Measurements from ENCODE around the gene RRP15. TPM values are rescaled to one million over a fixed set of nuclear protein-coding genes. Genes with fewer than 3 reads are reported as not detected.
A peak's percentile ranks its signal among the peaks of the same experiment; 100 is the strongest.

Gene RRP15
- total and polyA plus RNA-seq, 9 of the 15 experiments (the other 6 are each of a cell fraction or from before 2014, with no cell fraction given): 9.5 to 58.1 (median 29.3) TPM

DNA sequence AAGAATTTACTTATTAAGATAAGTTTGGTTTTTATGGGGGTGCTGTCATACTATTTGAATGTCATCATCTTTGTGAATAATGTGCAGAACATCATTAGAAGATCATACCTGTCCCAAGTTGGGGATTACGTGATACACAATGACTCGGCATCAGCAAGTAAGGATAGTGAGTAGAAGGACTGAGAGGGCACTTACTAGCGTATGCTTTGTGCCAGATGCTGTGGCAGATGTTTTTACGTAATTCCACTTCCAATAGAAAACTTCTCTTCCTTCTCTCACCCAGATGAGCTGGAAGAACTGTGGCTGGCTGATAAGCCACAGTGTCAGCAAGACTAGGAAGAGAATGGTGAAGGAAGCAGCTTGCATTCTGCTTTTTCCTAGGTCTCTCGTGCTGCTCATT is 32.0 kb downstream of the RRP15 start (continued):
- TF ChIP-seq, protein P1, sequence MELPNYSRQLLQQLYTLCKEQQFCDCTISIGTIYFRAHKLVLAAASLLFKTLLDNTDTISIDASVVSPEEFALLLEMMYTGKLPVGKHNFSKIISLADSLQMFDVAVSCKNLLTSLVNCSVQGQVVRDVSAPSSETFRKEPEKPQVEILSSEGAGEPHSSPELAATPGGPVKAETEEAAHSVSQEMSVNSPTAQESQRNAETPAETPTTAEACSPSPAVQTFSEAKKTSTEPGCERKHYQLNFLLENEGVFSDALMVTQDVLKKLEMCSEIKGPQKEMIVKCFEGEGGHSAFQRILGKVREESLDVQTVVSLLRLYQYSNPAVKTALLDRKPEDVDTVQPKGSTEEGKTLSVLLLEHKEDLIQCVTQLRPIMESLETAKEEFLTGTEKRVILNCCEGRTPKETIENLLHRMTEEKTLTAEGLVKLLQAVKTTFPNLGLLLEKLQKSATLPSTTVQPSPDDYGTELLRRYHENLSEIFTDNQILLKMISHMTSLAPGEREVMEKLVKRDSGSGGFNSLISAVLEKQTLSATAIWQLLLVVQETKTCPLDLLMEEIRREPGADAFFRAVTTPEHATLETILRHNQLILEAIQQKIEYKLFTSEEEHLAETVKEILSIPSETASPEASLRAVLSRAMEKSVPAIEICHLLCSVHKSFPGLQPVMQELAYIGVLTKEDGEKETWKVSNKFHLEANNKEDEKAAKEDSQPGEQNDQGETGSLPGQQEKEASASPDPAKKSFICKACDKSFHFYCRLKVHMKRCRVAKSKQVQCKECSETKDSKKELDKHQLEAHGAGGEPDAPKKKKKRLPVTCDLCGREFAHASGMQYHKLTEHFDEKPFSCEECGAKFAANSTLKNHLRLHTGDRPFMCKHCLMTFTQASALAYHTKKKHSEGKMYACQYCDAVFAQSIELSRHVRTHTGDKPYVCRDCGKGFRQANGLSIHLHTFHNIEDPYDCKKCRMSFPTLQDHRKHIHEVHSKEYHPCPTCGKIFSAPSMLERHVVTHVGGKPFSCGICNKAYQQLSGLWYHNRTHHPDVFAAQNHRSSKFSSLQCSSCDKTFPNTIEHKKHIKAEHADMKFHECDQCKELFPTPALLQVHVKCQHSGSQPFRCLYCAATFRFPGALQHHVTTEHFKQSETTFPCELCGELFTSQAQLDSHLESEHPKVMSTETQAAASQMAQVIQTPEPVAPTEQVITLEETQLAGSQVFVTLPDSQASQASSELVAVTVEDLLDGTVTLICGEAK (IDR thresholded peaks at IDR 0.05): no peak
- TF ChIP-seq, protein P1 (CRISPR knock-in tag; IDR thresholded peaks at IDR 0.05): no peak
- TF ChIP-seq CBX3 (IDR thresholded peaks at IDR 0.05; ENCODE audit: borderline replicate concordance in 1 of 2, low read length in 2 of 2): peak in 1 of 2 experiments; percentile 35; a peak in 1 of 3 replicates
- no peak for TF ChIP-seq ETV5 (CRISPR knock-in tag; IDR thresholded peaks at IDR 0.05; ENCODE audit: low read depth)
- TF ChIP-seq NR2C1 (IDR thresholded peaks at IDR 0.05): no peak
- TF ChIP-seq NR2C1 (tag; IDR thresholded peaks at IDR 0.05): no peak
- TF ChIP-seq PML (IDR thresholded peaks at IDR 0.05; ENCODE audit: low read length): peak; percentile 43; the same call in 1 of the 2 replicates
- peak; percentile 32 to 64; a peak in 2 of 4 replicates for TF ChIP-seq TRIM24 (IDR thresholded peaks at IDR 0.05)
- TF ChIP-seq SPI1 (IDR thresholded peaks at IDR 0.05; ENCODE audit: borderline replicate concordance, low read depth, low read length): no peak
- no peak for TF ChIP-seq PHF8 (IDR thresholded peaks at IDR 0.05; ENCODE audit: borderline replicate concordance, low read length)
- TF ChIP-seq, protein P2, sequence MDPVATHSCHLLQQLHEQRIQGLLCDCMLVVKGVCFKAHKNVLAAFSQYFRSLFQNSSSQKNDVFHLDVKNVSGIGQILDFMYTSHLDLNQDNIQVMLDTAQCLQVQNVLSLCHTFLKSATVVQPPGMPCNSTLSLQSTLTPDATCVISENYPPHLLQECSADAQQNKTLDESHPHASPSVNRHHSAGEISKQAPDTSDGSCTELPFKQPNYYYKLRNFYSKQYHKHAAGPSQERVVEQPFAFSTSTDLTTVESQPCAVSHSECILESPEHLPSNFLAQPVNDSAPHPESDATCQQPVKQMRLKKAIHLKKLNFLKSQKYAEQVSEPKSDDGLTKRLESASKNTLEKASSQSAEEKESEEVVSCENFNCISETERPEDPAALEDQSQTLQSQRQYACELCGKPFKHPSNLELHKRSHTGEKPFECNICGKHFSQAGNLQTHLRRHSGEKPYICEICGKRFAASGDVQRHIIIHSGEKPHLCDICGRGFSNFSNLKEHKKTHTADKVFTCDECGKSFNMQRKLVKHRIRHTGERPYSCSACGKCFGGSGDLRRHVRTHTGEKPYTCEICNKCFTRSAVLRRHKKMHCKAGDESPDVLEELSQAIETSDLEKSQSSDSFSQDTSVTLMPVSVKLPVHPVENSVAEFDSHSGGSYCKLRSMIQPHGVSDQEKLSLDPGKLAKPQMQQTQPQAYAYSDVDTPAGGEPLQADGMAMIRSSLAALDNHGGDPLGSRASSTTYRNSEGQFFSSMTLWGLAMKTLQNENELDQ (CRISPR knock-in tag; IDR thresholded peaks at IDR 0.05; ENCODE audit: borderline replicate concordance): no peak
- no peak for TF ChIP-seq U2AF1 (optimal IDR thresholded peaks at IDR 0.05; ENCODE audit: low read depth, low read length)
- no peak for TF ChIP-seq GABPB2 (CRISPR knock-in tag; conservative IDR thresholded peaks at IDR 0.05)
- TF ChIP-seq FOXK2 (conservative IDR thresholded peaks at IDR 0.05 in 1 of 2, IDR thresholded peaks at IDR 0.05 in 1 of 2; ENCODE audit: low read depth in 2 of 2): no peak
- TF ChIP-seq SMARCC2 (IDR thresholded peaks at IDR 0.05; ENCODE audit: low read depth): no peak
- no peak for TF ChIP-seq ZNF140 (CRISPR knock-in tag; IDR thresholded peaks at IDR 0.05)
- TF ChIP-seq CSDE1 (IDR thresholded peaks at IDR 0.05): no peak
- TF ChIP-seq JUND (IDR thresholded peaks at IDR 0.05; ENCODE audit: borderline replicate concordance, low read depth, low read length): no peak
- peak; percentile 53; the same call in 1 of the 3 replicates for TF ChIP-seq JUND (tag; IDR thresholded peaks at IDR 0.05; ENCODE audit: borderline replicate concordance, low read depth, low read length)
- no peak for TF ChIP-seq MXI1 (IDR thresholded peaks at IDR 0.05; ENCODE audit: low read depth, low read length)

Measured in K562 (cell line).